ENCODE data around the gene CUEDC1. TPM values are rescaled to one million over a fixed set of nuclear protein-coding genes. Genes with fewer than 3 reads are reported as not detected.
A peak's percentile ranks its signal among the peaks of the same experiment; 100 is the strongest.

CUEDC1 gene
- 34.1 TPM for total RNA-seq
- long read RNA-seq, transcript CUEDC1-204 (2 exons, 707 nt): major isoform, 8 of 43 reads
- long read RNA-seq, partial matches to known transcripts: 7 of 43 reads
- long read RNA-seq, other reads (novel, unspliced or antisense): 27 of 43 reads

GRCh38 chr17:57955183-57955931 is at the start of gene CUEDC1:
TSS of gene CUEDC1 (minus strand) at chr17:57955412. CDS start at chr17:57885564, 69,848 bp downstream.
- peak; percentile 95 for DNase-seq (ENCODE audit: low spot score)

- no peak for DNase-seq (ENCODE audit: low spot score)
These were observed 48.8 kb upstream of the CUEDC1 start for GRCh38 chr17:58004060-58004459.

GRCh38 chr17:58002973-58003372 is 47.8 kb upstream of the CUEDC1 start:
- no peak for DNase-seq (ENCODE audit: low spot score)

- no peak for DNase-seq (ENCODE audit: low spot score)
These were observed 47.1 kb upstream of the CUEDC1 start for GRCh38 chr17:58002154-58002948.

- no peak for DNase-seq (ENCODE audit: low spot score)
These were observed 46.4 kb upstream of the CUEDC1 start for GRCh38 chr17:58001461-58002124.

GRCh38 chr17:57999496-58000017 is 44.3 kb upstream of the CUEDC1 start:
- no peak for DNase-seq (ENCODE audit: low spot score)

- no peak for DNase-seq (ENCODE audit: low spot score)
These were observed 43.8 kb upstream of the CUEDC1 start for GRCh38 chr17:57999010-57999495.

- no peak for DNase-seq (ENCODE audit: low spot score)
These were observed 42.0 kb upstream of the CUEDC1 start for GRCh38 chr17:57997085-57997809.

- no peak for DNase-seq (ENCODE audit: low spot score)
These were observed 40.1 kb upstream of the CUEDC1 start for GRCh38 chr17:57995076-57995956.

- no peak for DNase-seq (ENCODE audit: low spot score)
These were observed 39.2 kb upstream of the CUEDC1 start for GRCh38 chr17:57994436-57994835.

GRCh38 chr17:57993471-57994365 is 38.5 kb upstream of the CUEDC1 start:
- no peak for DNase-seq (ENCODE audit: low spot score)

GRCh38 chr17:57991537-57991936 is 36.3 kb upstream of the CUEDC1 start:
- no peak for DNase-seq (ENCODE audit: low spot score)

- no peak for DNase-seq (ENCODE audit: low spot score)
These were observed 34.8 kb upstream of the CUEDC1 start for GRCh38 chr17:57990037-57990436.

- no peak for DNase-seq (ENCODE audit: low spot score)
These were observed 33.4 kb upstream of the CUEDC1 start for GRCh38 chr17:57988301-57989250.

GRCh38 chr17:57987581-57988300 is 32.5 kb upstream of the CUEDC1 start, which contains the start of gene VEZF1:
TSS of gene VEZF1 (minus strand) at chr17:57988254. CDS start at chr17:57988111, 143 bp downstream.
- DNase-seq (ENCODE audit: low spot score): no peak

- no peak for DNase-seq (ENCODE audit: low spot score)
These were observed 31.8 kb upstream of the CUEDC1 start for GRCh38 chr17:57986841-57987580.
